NCI-H345 treated with DMSO at 0.1 percent for 48 hours (cell line): ENCODE data around the gene AGT.
"Not testable (repeated sequence)": the region's sequence is repeated elsewhere in the genome, so short reads cannot be mapped to it uniquely, and the experiment has no call there.

ENCODE experiments used
- DNase-seq: peaks from one replicate; lab custom pipeline; 2025; ENCODE audit not compliant: unreplicated experiment; lab: John Stamatoyannopoulos, UW

AGT gene

DNA sequence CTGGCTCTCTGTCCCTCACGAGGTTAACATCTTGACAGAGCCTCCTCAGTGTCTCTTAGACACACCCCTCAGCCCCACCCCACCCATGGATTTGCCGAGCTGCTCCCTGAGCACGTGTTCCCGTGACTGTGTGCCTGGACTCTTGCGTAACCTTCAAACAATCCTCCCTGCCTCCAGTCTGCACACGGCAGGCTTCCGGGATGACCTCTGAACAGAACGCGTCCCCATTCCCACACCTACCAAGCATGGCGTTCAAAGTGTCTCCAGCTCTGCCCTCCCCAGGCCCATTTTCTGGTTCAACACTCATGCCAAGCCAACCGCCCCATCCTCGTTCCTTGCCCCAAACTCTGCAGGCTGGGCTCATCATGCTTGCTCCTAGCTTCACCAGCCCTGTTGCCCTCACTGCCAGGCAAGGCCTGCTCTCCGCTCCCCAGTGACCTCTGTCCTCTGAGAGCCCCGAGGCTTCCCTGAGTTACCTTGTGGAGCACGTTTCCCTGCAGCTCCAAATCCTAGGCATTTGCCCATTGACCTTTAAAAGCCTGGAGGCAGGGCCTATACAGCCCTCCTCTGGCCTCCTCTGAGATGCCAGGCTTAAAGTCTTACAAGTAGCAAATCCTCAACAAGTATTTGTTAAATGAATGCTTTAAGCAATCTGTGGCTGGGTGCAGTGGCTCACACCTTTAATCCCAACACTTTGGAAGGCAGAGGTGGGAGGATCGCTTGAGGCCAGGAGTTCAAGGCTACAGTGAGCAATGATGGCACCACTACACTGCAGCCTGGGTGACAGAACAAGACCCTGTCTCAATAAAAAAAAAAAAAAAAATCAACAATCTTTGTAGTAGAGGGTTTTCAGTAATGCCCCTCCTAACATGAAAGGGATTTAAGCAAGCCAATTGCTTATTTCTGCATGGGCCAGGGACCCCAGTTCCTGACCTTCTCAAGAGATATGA is 5.0 kb downstream of the AGT start:
- no peak for DNase-seq

DNA sequence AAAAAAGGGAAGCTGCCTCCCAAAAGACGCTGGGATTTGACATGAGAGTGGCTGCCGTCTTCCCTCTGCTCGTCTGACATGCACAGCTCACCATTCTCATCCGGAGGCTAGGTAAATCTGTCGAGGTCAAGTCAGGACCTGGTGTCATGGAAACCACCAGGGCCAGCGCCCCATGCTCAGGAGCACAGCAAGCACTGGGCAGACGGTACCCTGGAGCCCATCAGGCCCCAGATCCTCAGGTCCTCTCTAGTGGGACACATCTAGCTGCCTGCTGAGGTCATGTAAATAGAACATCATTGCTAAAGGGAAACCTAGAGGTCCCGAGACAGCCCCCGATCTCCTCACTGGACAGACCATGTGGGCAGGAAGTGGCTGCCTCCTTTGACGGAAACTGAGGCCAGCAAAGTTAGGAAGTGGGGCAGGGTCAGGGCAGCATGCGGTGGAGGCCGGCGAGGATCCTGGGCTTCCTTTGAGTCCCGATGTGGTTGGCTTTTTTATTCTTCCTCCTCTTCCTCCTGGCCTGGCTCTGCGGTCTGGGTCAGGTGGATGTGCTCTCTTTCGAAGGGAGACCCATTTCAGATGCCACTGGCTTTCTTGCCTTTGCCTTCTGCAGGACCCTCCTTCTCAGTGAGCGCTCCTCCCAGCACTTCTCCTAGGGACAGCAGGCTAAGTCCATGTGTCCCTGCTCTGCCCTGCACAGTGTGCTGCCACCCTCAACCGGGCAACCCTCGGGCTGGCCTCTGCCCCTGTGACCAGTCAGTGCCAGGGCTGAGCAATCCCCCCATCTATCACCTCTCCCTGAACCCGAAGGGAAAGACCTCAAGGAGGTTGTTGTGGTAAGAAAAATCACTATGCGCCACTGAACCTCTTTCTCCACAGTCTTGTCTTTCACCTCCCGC is 5.9 kb downstream of the AGT start:
- no peak for DNase-seq

DNA sequence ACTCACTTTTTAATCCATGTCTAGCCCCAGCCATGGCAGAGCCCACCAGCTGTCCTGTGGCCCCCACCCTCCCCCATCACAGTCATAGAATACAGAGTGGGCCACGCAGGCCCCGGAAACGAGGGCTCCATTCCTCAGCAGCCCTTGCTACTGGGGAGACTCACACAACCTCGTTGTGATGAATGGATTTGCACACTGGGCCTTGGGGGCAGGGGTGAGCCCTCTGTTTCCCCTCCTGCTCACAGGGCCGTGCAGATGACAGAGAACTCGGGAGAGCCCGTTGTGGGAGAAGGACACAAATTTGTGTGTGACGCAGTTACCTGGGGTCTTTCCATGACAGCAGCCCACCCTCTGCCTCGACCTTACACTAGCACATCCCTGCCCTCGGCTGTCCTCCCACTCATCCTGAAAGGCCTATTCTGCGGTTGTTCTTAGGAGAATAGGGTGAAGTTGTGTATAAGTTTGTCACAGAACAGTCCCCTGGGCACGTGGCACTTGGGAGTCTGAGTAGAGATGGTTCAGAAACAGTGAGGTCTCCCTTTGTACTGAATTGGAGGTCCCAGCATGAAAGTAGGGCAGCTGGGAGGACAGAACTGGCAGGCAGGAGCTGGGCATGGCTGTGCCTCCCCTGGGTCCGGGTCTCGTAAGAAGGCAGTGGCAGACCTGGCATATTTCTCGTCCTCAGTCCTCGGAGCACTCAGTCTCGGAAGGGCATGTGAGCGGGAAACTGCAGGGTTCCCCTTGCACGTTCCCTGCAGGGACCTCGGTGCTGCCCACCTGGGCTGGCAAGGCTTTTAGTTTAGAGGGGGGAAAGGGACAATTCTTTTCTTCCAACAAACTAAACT is 6.8 kb downstream of the AGT start:
- DNase-seq: no peak

DNA sequence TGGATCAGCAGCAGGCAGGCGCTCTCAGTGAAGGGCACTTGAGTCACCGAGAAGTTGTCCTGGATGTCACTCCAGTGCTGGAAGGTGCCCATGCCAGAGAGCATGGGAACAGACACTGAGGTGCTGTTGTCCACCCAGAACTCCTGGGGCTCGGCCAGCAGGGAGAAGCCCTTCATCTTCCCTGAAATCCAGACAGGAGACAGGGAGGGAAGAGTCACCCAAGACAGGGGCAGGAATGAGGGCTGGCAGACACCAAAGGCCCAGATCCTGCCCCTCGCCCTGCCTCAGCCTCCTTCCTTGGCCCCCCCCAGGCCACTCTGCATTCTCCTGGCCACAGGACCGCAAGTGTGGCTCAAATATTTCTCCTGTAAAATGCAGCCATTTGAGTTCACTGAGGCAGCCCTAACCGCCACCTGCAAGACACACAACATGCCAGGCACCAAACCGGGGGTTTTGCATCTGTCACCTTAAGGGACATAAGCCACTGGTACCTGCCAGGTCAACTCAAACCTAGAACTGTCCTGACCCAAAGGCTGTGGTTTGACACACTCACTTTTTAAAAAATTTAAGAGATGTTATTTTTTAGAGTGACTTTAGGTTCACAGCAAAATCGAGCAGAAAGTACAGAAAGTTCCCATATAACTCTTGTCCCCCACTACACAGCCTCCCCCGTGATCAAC is 7.8 kb downstream of the AGT start:
- DNase-seq: no peak

DNA sequence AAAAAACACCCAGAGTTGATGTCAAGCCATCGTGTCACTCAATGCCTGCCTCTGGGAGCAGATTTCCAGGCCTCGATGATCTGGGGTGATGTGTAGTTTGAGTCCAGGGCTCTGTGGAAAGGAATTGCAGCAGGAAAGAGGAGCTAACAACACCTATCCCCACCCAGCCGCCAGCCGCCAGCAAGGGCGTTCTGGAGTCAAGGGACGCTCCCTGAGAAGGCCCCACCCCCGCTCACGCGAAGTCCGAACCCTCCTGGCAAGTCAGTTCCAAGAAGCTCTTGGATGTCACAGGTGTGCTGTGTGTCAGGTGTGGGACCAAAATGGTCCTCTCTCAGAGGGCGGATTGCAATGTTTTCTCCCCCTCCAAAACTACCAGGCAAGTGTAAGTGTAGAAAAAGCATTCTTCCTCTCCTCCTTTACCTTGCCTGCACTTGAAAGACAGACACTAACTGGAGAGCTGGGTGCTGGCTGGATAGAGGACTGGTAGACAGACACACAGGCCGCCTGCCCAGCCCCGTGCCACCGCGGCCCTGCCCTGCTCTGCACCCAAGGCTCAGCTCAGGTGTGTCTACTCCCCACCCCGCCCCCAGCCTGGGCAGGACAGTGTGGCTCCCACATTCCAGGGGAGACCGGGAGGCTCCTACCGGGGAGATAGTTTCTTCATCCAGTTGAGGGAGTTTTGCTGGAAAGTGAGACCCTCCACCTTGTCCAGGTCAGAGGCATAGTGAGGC is 8.5 kb downstream of the AGT start:
- no peak for DNase-seq

DNA sequence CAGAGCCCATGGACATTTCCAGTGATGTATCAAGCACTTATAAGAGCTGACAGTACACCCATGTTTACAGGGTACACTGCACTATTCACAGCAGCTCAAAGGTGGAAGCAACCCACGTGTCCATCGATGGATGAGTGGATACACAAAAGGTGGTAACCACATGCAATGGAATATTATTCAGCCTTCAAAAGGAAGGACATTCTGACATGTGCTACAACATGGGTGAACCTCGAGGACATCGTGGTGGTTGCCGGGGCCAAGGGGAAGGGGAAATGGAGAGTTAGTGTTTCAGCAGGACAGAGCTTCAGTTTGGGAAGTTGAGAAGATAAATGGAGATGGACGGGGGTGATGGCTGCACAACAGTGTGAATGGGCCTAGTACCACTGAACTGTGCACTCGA is 9.1 kb downstream of the AGT start:
- DNase-seq: no peak

DNA sequence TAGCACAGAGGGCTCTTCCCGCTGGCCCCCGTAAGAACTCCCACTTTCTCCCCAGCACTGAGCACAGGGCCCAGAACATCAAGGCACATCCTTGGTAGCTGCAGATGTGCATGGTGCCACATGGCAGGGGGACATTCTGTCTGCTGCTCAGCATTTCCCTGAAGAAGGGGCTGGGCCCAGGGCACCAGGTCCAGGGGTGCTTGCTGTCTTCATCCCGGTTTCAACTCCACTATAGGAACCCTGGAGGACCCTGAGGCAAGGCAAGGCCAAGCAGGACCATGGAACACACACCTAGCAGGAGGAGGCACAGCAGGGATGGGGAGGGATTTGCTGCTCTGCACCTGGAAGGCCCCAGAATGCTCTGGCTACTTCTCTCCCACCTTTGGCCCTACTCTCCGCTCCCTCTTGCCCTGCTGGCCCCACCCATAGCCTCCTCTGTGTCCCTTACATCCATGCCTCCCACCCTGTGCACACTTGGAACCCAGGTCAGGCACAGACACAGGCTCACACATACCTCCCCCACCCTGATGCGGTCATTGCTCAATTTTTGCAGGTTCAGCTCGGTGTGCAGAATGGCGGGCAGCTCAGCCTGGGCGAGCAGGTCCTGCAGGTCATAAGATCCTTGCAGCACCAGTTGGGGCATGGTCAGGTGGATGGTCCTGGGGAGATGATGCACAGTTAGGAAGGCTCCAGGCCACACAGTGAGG is 10.1 kb downstream of the AGT start:
- no peak for DNase-seq

DNA sequence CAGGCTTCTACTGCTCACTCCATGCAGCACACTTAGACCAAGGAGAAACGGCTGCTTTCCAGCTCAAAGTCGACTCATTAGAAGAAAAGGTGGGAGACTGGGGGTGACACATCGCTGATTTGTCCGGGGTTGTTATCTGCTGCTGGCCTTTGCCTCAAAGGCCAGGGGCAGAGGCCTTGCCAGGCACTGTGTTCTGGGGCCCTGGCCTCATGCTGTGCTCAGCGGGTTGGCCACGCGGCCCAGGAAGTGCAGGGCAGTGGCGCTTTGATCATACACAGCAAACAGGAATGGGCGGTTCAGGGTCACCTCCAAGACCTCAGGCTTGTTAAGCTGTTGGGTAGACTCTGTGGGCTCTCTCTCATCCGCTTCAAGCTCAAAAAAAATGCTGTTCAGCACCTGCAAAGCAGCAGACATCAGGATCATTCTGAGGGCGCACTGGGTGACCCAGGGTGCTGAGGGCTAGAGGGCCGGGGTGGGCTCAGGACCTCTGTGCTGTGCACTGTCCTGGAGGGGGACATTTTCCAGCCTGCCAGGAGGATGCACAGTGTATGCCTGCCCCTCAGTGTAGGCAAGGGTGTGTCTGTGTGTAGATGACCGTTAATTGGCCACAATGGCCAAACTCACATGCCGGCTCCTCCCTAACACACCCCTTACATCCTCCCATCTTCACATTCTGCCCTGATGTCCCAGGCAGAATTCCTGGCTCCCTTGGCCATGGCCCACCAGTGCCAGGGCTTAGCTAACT is 10.8 kb downstream of the AGT start:
- no peak for DNase-seq

DNA sequence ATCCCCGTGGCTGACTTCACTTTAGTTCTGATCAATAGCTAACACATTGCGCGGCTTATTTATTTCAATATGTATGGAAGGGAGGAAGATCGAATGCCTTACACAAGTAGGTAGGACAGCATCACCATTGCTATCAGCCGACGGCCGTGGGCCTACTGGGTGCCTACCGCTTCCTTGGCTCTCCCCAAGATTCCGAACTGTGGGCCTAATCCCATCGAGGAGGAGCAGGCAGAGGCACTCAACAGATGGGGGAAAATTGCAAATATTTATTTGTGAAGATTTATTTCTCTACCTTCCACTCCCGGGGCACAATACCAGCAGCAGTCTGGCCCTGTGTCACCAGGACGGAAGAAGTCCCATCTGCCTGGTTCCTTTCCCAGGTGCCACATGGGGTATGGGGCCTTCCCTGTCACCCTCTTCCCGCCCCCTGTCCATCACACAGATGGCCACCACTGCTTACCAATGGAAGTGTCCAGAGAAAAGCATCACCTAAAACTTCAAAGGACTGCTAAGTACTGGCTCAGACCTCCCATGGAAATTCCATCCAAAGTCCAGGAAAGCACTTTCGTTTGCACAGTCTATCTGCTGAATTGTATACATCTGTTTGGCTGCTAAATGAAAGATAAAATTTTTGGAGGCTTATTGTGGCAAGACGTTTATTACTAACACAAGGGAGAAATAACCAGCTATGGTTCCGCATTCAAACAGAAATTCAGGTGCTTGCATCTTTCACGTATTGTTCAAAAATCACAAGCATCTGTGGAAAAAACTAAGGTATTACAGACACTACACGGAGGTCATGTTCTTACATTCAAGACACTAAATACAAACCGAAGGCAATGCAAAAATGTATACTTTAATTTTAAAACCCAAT is 11.8 kb downstream of the AGT start:
- DNase-seq: no peak

DNA sequence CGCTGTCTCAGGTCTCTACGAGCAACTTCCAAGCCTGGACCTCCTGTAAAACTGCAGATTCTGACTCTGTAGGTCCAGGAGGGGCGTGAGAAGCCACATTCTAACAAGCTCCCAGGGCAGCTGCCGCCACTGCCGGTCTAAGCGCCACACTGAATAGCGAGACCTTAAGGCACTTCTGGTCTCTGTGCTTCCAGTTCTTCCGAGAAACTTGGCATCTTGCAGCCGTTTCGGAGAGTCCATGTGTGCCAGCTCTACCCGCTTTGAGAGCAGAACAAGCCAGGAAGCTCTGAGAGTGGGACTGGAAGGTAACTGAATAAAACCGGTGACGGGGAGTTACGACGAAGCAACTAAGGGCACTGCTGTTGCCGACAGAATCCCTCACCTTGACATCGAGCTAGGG is 12.5 kb downstream of the AGT start:
- DNase-seq: no peak

DNA sequence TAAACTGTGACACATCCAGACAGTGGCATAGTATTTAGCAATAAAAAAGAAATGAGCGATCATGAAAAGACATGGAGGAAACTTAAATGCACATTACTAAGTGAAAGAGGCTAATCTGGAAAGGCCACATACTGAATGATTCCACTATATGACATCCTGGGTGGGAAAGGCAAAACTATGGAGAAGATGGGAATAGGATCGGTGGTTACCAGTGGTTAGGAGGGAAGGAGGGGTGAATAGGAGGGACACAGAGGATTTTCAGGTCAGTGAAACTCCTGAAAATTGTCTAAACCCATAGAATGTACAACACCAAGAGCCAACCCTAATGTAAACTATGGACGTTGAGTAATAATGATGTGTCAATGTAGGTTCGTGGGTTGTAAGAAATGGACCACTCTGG is 13.8 kb downstream of the AGT start:
- DNase-seq: no peak

DNA sequence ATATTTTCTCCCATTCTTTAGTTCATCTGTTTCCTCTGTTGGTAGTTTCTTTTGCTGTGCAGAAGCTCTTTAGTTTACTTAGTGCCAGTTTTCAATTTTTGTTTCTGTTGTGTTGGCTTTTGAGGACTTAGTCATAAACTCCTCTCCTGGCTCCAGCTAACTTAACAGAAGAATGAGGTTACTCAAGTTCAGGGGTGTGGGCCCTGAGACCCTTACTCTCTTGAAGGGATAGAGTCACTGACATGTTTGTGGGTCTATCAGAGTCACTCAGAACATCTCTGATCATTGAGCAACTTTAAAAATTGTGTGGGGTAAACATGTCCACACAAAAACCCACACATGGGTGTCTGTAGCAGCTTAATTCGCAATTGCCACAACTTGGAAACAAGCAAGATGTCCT is 14.2 kb downstream of the AGT start:
- DNase-seq: no peak

DNA sequence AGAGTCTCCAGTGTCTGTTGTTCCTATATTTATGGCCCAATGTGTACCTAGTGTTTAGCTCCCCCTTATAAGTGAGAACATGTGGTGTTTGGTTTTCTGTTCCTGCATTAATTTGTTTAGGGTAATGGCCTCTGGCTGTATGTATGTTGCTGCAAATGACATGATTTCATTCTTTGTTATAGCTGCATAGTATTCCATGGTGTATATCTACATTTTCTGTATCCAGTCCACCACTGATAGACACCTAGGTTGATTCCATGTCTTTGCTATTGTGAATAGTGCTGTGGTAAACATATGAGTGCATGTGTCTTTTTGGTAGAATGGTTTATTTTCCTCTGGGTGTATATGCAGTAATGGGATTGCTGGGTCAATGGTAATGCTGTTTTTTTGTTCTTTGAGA is 15.0 kb downstream of the AGT start:
- DNase-seq: not testable (repeated sequence)

DNA sequence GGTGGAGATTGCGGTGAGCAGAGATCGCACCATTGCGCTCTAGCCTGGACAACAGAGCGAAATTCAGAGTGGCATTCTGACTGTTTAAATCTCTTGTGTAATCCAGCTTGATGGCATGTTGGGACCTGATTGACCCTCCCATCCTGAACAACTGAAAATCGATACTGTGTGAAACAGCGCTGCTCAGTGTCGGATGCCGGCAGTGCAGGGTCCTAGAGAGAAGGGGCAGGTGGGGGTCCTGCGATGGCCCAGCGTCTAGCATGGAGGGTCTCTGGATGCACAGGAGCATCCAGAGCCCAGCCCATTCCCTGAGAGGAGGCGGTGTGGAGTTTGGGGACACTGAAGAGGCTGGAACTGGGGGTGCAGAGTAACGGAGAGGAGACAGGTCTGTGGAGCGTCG is 15.8 kb downstream of the AGT start:
- DNase-seq: no peak

DNA sequence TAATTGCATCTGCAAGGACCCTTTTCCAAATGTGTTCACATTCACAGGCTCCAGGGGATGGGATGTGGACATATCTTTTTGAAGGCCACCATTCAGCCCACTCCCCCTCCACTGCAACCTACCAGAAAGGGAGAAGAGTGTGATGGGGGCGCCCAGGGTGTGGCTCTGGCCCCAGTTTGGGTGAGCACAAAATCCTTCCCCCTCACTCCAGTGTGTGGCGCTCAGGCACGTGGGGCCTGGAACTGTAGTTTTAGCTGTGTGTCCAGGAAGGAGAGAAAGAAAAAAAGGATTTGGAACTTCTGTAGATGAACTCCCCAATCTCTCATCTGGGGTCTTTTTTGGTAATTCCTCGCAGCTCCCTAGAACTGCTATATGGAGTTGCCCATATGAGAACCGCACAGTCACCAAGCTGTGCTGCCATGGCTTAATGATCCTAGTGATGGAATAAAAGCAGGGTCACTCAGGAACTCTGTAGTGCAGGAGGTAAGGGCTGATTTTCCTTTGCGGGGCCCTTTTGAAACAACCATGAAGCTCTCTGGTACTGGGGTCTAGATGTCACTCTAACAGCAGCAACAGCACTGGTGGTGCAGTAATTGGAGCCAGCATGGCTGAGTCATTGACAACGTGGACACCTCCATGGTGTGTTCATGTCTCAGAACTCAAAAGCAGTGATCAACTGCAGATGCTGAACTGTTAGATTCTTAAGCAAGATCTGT is 17.0 kb downstream of the AGT start:
- DNase-seq: no peak

DNA sequence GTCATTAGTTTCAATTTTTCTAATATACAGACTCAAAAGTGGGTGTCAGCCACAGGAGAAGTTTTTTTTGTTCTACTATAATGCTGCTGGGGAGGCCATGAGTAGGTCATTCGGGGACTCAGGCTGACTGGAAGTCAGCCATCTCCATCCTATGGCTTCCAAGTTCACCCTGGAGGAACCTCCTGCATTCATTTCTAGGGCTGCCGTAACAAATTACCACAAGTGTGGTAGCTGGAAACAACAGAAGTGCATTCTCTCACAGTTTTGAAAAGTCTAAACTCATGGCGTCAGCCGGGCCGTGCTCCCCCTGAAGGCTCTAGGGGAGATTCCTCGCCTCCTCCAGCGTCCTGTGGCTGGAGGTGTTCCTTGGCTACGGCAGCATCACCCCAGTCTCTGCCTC is 17.7 kb downstream of the AGT start:
- DNase-seq: no peak

DNA sequence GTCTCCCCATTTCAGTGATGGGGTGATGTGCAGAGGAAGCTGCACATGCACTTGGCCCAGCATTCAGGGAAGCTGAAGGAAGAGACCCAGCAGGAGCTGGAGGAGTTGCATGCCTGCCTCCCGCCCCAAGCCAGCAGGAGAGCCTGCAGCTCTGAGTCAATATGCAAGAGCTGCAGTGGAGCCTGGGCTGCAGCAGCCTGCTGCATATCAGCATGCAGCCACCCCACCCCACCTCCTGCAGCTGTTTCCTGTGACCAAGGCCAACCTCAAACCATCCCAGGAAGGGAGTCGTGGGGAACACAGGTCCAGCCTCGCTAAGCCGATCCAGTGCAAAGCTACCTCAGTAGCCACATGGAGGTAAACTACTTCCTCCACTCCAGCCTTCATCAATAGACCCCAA is 18.9 kb downstream of the AGT start:
- DNase-seq: no peak
